ENCODE data around the gene COL23A1. TPM values are rescaled to one million over a fixed set of nuclear protein-coding genes. Genes with fewer than 3 reads are reported as not detected.

Gene COL23A1
- total RNA-seq, 4 donors from 2014 or later: 0.83 to 1.8 (median 1.5) TPM

- DNase-seq (ENCODE audit: extremely low spot score): no peak
- Histone ChIP-seq H3K36me3 (no peaks in the 10 kb centered on the region), H3K9me3 (no peaks in the 10 kb centered on the region), H3K27me3 (no peaks in the 10 kb centered on the region), H3K27ac (replicated peaks in 1 of 4) (no peak overlapping the region), H3K4me1 (no peaks in the 10 kb centered on the region), H3K4me3 (no peak overlapping the region)
- no peak for TF ChIP-seq POLR2A (IDR thresholded peaks at IDR 0.05; ENCODE audit: low read depth)
- TF ChIP-seq, protein P1, sequence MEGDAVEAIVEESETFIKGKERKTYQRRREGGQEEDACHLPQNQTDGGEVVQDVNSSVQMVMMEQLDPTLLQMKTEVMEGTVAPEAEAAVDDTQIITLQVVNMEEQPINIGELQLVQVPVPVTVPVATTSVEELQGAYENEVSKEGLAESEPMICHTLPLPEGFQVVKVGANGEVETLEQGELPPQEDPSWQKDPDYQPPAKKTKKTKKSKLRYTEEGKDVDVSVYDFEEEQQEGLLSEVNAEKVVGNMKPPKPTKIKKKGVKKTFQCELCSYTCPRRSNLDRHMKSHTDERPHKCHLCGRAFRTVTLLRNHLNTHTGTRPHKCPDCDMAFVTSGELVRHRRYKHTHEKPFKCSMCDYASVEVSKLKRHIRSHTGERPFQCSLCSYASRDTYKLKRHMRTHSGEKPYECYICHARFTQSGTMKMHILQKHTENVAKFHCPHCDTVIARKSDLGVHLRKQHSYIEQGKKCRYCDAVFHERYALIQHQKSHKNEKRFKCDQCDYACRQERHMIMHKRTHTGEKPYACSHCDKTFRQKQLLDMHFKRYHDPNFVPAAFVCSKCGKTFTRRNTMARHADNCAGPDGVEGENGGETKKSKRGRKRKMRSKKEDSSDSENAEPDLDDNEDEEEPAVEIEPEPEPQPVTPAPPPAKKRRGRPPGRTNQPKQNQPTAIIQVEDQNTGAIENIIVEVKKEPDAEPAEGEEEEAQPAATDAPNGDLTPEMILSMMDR (IDR thresholded peaks at IDR 0.05): no peak
- no peak for TF ChIP-seq POLR2AphosphoS5 (IDR thresholded peaks at IDR 0.05)
- TF ChIP-seq EP300 (IDR thresholded peaks at IDR 0.05): no peak
- intact Hi-C loops (cut with DNase I): no loop called here
- 76% methylated on average over 5 of the region's 10 CpGs for WGBS
Measured at GRCh38 chr5:178267876-178268275, 322.3 kb downstream of the COL23A1 start.

DNA sequence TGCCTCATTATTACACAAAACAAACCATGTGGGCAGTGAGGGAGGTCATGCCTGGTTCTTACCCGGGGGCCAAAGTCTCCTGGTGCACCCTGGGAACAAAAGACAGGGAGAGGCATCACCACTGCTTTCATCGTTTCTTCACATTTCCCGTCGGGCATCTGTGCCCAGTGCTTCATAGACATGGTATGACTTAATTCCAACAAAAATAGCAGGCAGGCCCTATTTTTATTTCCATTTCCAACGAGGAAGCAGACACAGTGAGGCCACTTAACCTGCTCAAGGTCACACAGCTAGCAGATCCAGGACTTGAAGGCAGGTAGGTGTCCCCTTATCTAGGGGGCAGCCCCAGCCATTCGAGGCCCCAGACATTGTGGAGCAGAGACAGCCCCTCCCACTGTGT is 322.9 kb downstream of the COL23A1 start:
- intact Hi-C loops (cut with DNase I): no loop called here
- H3K4me3 ChIP-seq: no peak overlapping the region
- TF ChIP-seq POLR2A (IDR thresholded peaks at IDR 0.05; ENCODE audit: low read depth) (no peak), EP300 (IDR thresholded peaks at IDR 0.05) (no peak), POLR2AphosphoS5 (IDR thresholded peaks at IDR 0.05) (no peak)
- TF ChIP-seq, protein P1 (IDR thresholded peaks at IDR 0.05): no peak
- DNase-seq (ENCODE audit: extremely low spot score): no peak
- no peaks in the 10 kb centered on the region for H3K9me3 ChIP-seq
- no peaks in the 10 kb centered on the region for H3K4me1 ChIP-seq
- H3K36me3 ChIP-seq: no peaks in the 10 kb centered on the region
- no peak overlapping the region for H3K27ac ChIP-seq (replicated peaks in 1 of 4)
- 84% methylated on average over 5 of the region's 6 CpGs for WGBS
- H3K27me3 ChIP-seq: no peaks in the 10 kb centered on the region

DNA sequence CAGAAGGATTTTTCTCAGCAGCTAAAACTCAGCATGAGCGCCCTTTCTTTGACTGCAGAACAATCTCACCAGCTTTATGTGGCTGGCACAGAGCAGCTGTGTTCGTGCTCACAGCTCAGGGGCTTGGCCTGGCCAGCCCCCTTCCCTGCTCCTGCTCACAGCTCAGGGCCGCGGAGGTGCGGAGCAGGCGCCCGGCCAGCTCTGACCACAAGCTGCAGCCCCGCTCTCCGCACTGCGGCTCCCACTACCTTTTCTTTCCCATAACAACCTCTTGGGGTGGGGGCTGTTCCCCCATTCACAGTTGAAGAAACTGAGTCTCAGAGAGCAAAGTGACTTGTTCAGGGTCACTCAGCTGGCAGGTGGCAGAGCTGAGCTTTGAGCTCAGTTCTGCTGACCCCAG is 323.6 kb downstream of the COL23A1 start:
- no peaks in the 10 kb centered on the region for H3K9me3 ChIP-seq
- intact Hi-C loops (cut with DNase I): no loop called here
- TF ChIP-seq, protein P1 (IDR thresholded peaks at IDR 0.05): no peak
- TF ChIP-seq POLR2AphosphoS5 (IDR thresholded peaks at IDR 0.05) (no peak), POLR2A (IDR thresholded peaks at IDR 0.05; ENCODE audit: low read depth) (no peak), EP300 (IDR thresholded peaks at IDR 0.05) (no peak)
- no peaks in the 10 kb centered on the region for H3K27me3 ChIP-seq
- no peaks in the 10 kb centered on the region for H3K36me3 ChIP-seq
- no peak overlapping the region for H3K27ac ChIP-seq (replicated peaks in 1 of 4)
- no peak for DNase-seq (ENCODE audit: extremely low spot score)
- WGBS: 92% methylated on average over 10 of the region's 10 CpGs
- no peak overlapping the region for H3K4me3 ChIP-seq
- H3K4me1 ChIP-seq: no peaks in the 10 kb centered on the region

DNA sequence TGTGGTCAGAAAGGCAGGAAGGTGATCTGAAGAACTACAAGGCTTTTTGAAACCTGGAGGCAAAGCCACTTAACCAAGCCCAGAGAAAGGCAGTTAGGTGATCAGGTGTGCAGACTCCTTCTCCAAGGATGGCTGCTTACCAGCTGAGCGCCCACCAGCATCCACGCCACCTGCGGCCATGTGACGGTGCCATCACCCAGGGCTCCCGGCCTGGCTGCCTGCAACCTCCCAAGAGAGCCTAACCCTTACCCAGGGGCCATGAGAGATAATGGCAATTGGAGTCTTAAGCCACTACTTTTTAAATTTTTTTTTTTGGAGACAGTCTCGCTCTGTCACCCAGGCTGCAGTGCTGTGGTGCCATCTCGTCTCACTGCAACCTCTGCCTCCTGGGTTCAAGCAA is 324.4 kb downstream of the COL23A1 start:
- intact Hi-C loops (cut with DNase I): no loop called here
- no peak for DNase-seq (ENCODE audit: extremely low spot score)
- H3K9me3 ChIP-seq: no peaks in the 10 kb centered on the region
- no peaks in the 10 kb centered on the region for H3K36me3 ChIP-seq
- H3K4me1 ChIP-seq: no peaks in the 10 kb centered on the region
- TF ChIP-seq, protein P1 (IDR thresholded peaks at IDR 0.05): no peak
- TF ChIP-seq EP300 (IDR thresholded peaks at IDR 0.05): no peak
- TF ChIP-seq POLR2A (IDR thresholded peaks at IDR 0.05; ENCODE audit: low read depth): no peak
- no peak for TF ChIP-seq POLR2AphosphoS5 (IDR thresholded peaks at IDR 0.05)
- no peak overlapping the region for H3K27ac ChIP-seq (replicated peaks in 1 of 4)
- H3K4me3 ChIP-seq: no peak overlapping the region
- 95% methylated on average over 7 of the region's 7 CpGs for WGBS
- no peaks in the 10 kb centered on the region for H3K27me3 ChIP-seq

GRCh38 chr5:178264044-178264443 is 326.1 kb downstream of the COL23A1 start:
- TF ChIP-seq, protein P1 (IDR thresholded peaks at IDR 0.05): no peak
- TF ChIP-seq POLR2A (IDR thresholded peaks at IDR 0.05; ENCODE audit: low read depth) (no peak), EP300 (IDR thresholded peaks at IDR 0.05) (no peak), POLR2AphosphoS5 (IDR thresholded peaks at IDR 0.05) (no peak)
- intact Hi-C loops (cut with DNase I): no loop called here
- H3K4me1 ChIP-seq: no peaks in the 10 kb centered on the region

More at GRCh38 chr5:178264044-178264443, 326.1 kb downstream of the COL23A1 start:
- 87% methylated on average over 4 of the region's 4 CpGs for WGBS
- no peaks in the 10 kb centered on the region for H3K9me3 ChIP-seq
- H3K36me3 ChIP-seq: no peaks in the 10 kb centered on the region
- H3K4me3 ChIP-seq: no peak overlapping the region
- no peaks in the 10 kb centered on the region for H3K27me3 ChIP-seq
- no peak for DNase-seq (ENCODE audit: extremely low spot score)
- no peak overlapping the region for H3K27ac ChIP-seq (replicated peaks in 1 of 4)
